SK-N-SH (cell line): ENCODE measurements around the gene CXorf66. TPM values are rescaled to one million over a fixed set of nuclear protein-coding genes. Genes with fewer than 3 reads are reported as not detected.

Experiments
- CTCF ChIA-PET: fragments of 300-600, 350-600 bp; formaldehyde crosslinking; extraction: SDS; loops from one replicate; lab custom pipeline; 2021; lab: Yijun Ruan, JAX
- POLR2A ChIA-PET: fragments of 350-600 bp; sonication (Branson Sonifier 250); formaldehyde crosslinking; extraction: SDS; loops from one replicate; lab custom pipeline; 2020; ENCODE audit warnings: antibody characterized with exemption, inconsistent platforms; lab: Yijun Ruan, JAX
- DNase-seq: peaks from one replicate; pipeline ENCODE4 v3.0.0; 2012
- H2AFZ ChIP-seq: fragments of 200-600 bp; sonication (generic); 2 replicates; pipeline ENCODE4 v1.8.1; 2016; ENCODE audit warnings: antibody characterized with exemption, mild to moderate bottlenecking, low read depth
- H3F3A ChIP-seq: fragments of 200-600 bp; sonication (generic); replicated peaks from 2 replicates; pipeline ENCODE3; 2016; ENCODE audit warnings: antibody characterized with exemption, mild to moderate bottlenecking; ENCODE audit not compliant: insufficient read depth
- H3K27ac ChIP-seq, 2 experiments: fragments of 200-500 bp in 1 of 2; fragments of 200-600 bp in 1 of 2; sonication (Bioruptor generic) in 1 of 2; sonication (generic), shearing (Covaris generic) in 1 of 2; 2 replicates each; pipeline versions ENCODE4 v1.5.1 to v1.6.1; 2014 to 2016; ENCODE audit warnings: low read depth in 2 of 2, inconsistent platforms in 1 of 2, low read length in 1 of 2, mild to moderate bottlenecking in 1 of 2, mixed read lengths in 1 of 2
- H3K27me3 ChIP-seq: fragments of 200-600 bp; sonication (generic), shearing (Covaris generic); 2 replicates; pipeline ENCODE4 v1.6.1; 2016; ENCODE audit warnings: mixed run types; ENCODE audit not compliant: insufficient read depth
- H3K36me3 ChIP-seq, 2 experiments: fragments of 200-500 bp in 1 of 2; fragments of 200-600 bp in 1 of 2; sonication (Bioruptor generic) in 1 of 2; sonication (generic) in 1 of 2; replicated peaks in 1 of 2; 2 replicates each; pipeline versions ENCODE3 to v1.5.1; 2014 to 2016; ENCODE audit warnings: low read length in 1 of 2, mild to moderate bottlenecking in 1 of 2; ENCODE audit not compliant: insufficient read depth in 2 of 2, control insufficient read depth in 1 of 2
- H3K4me1 ChIP-seq, 2 experiments: fragments of 200-500 bp in 1 of 2; fragments of 200-600 bp in 1 of 2; sonication (Bioruptor generic) in 1 of 2; sonication (generic), shearing (Covaris generic) in 1 of 2; 2 replicates each; pipeline versions ENCODE4 v1.5.1 to v1.6.1; 2014 to 2016; ENCODE audit warnings: low read depth in 1 of 2, low read length in 1 of 2, mixed run types in 1 of 2; ENCODE audit not compliant: insufficient read depth in 2 of 2, control insufficient read depth in 1 of 2
- H3K4me2 ChIP-seq: fragments of 200-600 bp; sonication (generic), shearing (Covaris generic); 2 replicates; pipeline ENCODE4 v1.6.1; 2017; ENCODE audit warnings: mixed run types
- H3K4me3 ChIP-seq, 2 experiments: fragments of 200-500 bp in 1 of 2; fragments of 200-600 bp in 1 of 2; sonication (Bioruptor generic) in 1 of 2; sonication (generic), shearing (Covaris generic) in 1 of 2; 2 replicates each; pipeline versions ENCODE4 v1.5.1 to v1.8.1; 2014 to 2016; ENCODE audit warnings: low read depth in 2 of 2, inconsistent platforms in 1 of 2, low read length in 1 of 2, mild to moderate bottlenecking in 1 of 2, mixed read lengths in 1 of 2, moderate library complexity in 1 of 2
- H3K79me2 ChIP-seq: fragments of 200-600 bp; sonication (generic); 2 replicates; pipeline ENCODE4 v1.8.1; 2017; ENCODE audit warnings: mild to moderate bottlenecking; ENCODE audit not compliant: insufficient read depth
- H3K9ac ChIP-seq: fragments of 200-600 bp; sonication (generic); 2 replicates; pipeline ENCODE4 v1.6.1; 2017; ENCODE audit warnings: mixed run types
- H3K9me2 ChIP-seq: fragments of 200-600 bp; sonication (generic); 2 replicates; pipeline ENCODE4 v1.6.1; 2017; ENCODE audit warnings: mixed run types
- H3K9me3 ChIP-seq: fragments of 200-600 bp; sonication (generic); 2 replicates; pipeline ENCODE4 v1.6.1; 2017; ENCODE audit warnings: mixed run types, mild to moderate bottlenecking, moderate library complexity
- H4K20me1 ChIP-seq: fragments of 200-600 bp; sonication (generic); 2 replicates; pipeline ENCODE4 v1.6.1; 2017; ENCODE audit warnings: mild to moderate bottlenecking, mixed run types; ENCODE audit not compliant: insufficient read depth
- EP300 ChIP-seq, 2 experiments: IDR thresholded peaks; 2 replicates each; pipeline versions ENCODE4 v1.4.0 to v1.6.1; 2012; ENCODE audit warnings: borderline replicate concordance in 1 of 2, low read depth in 1 of 2, low read length in 1 of 2
- FOXJ3 ChIP-seq: sonication (generic); formaldehyde crosslinking; IDR thresholded peaks from 2 replicates; pipeline ENCODE4 v1.5.1; 2020; ENCODE audit warnings: mild to moderate bottlenecking, missing genetic modification reagents
- FOXM1 ChIP-seq: IDR thresholded peaks from 2 replicates; pipeline ENCODE4 v1.4.0; 2012; ENCODE audit warnings: low read depth, mild to moderate bottlenecking
- IRF3 ChIP-seq: fragments of 150-350 bp; IDR thresholded peaks from 2 replicates; pipeline ENCODE4 v1.6.1; 2016; ENCODE audit warnings: mild to moderate bottlenecking, low read depth, low read length
- JUND ChIP-seq: IDR thresholded peaks from 2 replicates; pipeline ENCODE4 v1.4.0; 2012
- MAX ChIP-seq: IDR thresholded peaks from 2 replicates; pipeline ENCODE4 v1.4.0; 2012; ENCODE audit warnings: low read depth
- MEF2A ChIP-seq: IDR thresholded peaks from 2 replicates; pipeline ENCODE4 v1.4.0; 2012; ENCODE audit warnings: low read depth, borderline replicate concordance
- MXI1 ChIP-seq: IDR thresholded peaks from 2 replicates; pipeline ENCODE4 v1.6.1; 2012; ENCODE audit warnings: mild to moderate bottlenecking, low read depth, low read length, improper control_type of control experiment
- NRF1 ChIP-seq: IDR thresholded peaks from 2 replicates; pipeline ENCODE4 v1.6.1; 2012; ENCODE audit warnings: low read depth, mild to moderate bottlenecking, low read length
- RAD21 ChIP-seq: IDR thresholded peaks from 2 replicates; pipeline ENCODE4 v1.6.1; 2012; ENCODE audit warnings: mild to moderate bottlenecking, low read length
- RCOR1 ChIP-seq: fragments of 150-350 bp; IDR thresholded peaks from 2 replicates; pipeline ENCODE4 v1.6.1; 2017; ENCODE audit warnings: antibody characterized with exemption, low read length
- RFX5 ChIP-seq: IDR thresholded peaks from 2 replicates; pipeline ENCODE4 v1.6.1; 2012; ENCODE audit warnings: mild to moderate bottlenecking, improper control_type of control experiment, low read length
- RXRA ChIP-seq: IDR thresholded peaks from 2 replicates; pipeline ENCODE4 v1.4.0; 2012; ENCODE audit warnings: low read depth, mild to moderate bottlenecking, borderline replicate concordance
- SMC3 ChIP-seq: IDR thresholded peaks from 2 replicates; pipeline ENCODE4 v1.6.1; 2012; ENCODE audit warnings: low read depth, low read length, improper control_type of control experiment
- TAF1 ChIP-seq: IDR thresholded peaks from 2 replicates; pipeline ENCODE4 v1.6.1; 2012; ENCODE audit warnings: low read depth, mild to moderate bottlenecking, low read length, moderate library complexity, borderline replicate concordance
- TEAD4 ChIP-seq: IDR thresholded peaks from 2 replicates; pipeline ENCODE4 v1.4.0; 2012; ENCODE audit warnings: mild to moderate bottlenecking, borderline replicate concordance; ENCODE audit not compliant: insufficient read depth
- YY1 ChIP-seq: IDR thresholded peaks from 2 replicates; pipeline ENCODE4 v1.4.0; 2012; ENCODE audit warnings: low read depth, mild to moderate bottlenecking
- ZBTB33 ChIP-seq: IDR thresholded peaks from 2 replicates; pipeline ENCODE4 v1.4.0; 2012; ENCODE audit warnings: low read depth, borderline replicate concordance
- WGBS: methylation state at CpG from one replicate; pipeline ENCODE4 v1.1.6; 2017; ENCODE audit warnings: low lambda C conversion rate; 5-methylcytosine and 5-hydroxymethylcytosine counted together
- polyA plus RNA-seq, 3 experiments: library from polyadenylated mRNA; depleted of rRNA; stranded (reverse); fragments of >200 nt; gene quantifications; 2 replicates each; pipeline ENCODE4 v1.2.3, GENCODE V29; 2012
- TF ChIP-seq, protein P1 (sequence below): IDR thresholded peaks from 2 replicates; pipeline ENCODE4 v1.4.0; 2012; ENCODE audit warnings: low read depth, borderline replicate concordance
- TF ChIP-seq, protein P2 (sequence below): IDR thresholded peaks from 2 replicates; pipeline ENCODE4 v1.6.1; 2012; ENCODE audit warnings: mild to moderate bottlenecking, low read depth, low read length, moderate library complexity

The CXorf66 gene, protein sequence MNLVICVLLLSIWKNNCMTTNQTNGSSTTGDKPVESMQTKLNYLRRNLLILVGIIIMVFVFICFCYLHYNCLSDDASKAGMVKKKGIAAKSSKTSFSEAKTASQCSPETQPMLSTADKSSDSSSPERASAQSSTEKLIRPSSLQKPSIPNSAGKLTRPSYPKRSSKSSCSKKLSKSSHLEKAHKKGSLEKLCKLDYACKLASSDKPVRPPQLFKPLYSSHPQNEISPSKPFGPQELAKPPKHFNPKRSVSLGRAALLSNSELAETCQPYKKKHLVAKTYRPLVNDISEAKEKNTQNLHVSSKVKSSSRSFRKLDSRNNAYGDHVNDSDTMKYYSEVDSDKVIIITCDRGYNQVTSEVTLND
- polyA plus RNA-seq (2012; rRNA removed) = not detected in 2 replicates
- not detected in 2 replicates for polyA plus RNA-seq (2012; cell fraction: cytosol; rRNA removed)
- not detected in 2 replicates for polyA plus RNA-seq (2012; cell fraction: nucleus; rRNA removed)

GRCh38 chrX:139965421-139965820 lies at the start of gene CXorf66:
CXorf66 (minus strand) TSS chrX:139965521; CDS start chrX:139965496, 25 bp downstream.
- no peak for DNase-seq
- TF ChIP-seq RCOR1 (no peak), ZBTB33 (no peak), YY1 (no peak), FOXJ3 (no peak), MAX (no peak), MEF2A (no peak), EP300 (IDR thresholded peaks at IDR 0.05; ENCODE audit: borderline replicate concordance in 1 of 2, low read depth in 1 of 2, low read length in 1 of 2) (no peak), SMC3 (no peak), TAF1 (no peak), RFX5 (no peak), IRF3 (no peak), MXI1 (no peak), TEAD4 (no peak), FOXM1 (no peak), JUND (no peak), RAD21 (no peak), RXRA (no peak), NRF1 (no peak)
- TF ChIP-seq, protein P1, sequence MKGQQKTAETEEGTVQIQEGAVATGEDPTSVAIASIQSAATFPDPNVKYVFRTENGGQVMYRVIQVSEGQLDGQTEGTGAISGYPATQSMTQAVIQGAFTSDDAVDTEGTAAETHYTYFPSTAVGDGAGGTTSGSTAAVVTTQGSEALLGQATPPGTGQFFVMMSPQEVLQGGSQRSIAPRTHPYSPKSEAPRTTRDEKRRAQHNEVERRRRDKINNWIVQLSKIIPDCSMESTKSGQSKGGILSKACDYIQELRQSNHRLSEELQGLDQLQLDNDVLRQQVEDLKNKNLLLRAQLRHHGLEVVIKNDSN = no peak
- TF ChIP-seq, protein P2, sequence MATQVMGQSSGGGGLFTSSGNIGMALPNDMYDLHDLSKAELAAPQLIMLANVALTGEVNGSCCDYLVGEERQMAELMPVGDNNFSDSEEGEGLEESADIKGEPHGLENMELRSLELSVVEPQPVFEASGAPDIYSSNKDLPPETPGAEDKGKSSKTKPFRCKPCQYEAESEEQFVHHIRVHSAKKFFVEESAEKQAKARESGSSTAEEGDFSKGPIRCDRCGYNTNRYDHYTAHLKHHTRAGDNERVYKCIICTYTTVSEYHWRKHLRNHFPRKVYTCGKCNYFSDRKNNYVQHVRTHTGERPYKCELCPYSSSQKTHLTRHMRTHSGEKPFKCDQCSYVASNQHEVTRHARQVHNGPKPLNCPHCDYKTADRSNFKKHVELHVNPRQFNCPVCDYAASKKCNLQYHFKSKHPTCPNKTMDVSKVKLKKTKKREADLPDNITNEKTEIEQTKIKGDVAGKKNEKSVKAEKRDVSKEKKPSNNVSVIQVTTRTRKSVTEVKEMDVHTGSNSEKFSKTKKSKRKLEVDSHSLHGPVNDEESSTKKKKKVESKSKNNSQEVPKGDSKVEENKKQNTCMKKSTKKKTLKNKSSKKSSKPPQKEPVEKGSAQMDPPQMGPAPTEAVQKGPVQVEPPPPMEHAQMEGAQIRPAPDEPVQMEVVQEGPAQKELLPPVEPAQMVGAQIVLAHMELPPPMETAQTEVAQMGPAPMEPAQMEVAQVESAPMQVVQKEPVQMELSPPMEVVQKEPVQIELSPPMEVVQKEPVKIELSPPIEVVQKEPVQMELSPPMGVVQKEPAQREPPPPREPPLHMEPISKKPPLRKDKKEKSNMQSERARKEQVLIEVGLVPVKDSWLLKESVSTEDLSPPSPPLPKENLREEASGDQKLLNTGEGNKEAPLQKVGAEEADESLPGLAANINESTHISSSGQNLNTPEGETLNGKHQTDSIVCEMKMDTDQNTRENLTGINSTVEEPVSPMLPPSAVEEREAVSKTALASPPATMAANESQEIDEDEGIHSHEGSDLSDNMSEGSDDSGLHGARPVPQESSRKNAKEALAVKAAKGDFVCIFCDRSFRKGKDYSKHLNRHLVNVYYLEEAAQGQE = no peak
- Histone ChIP-seq H2AFZ (no peak within 1 kb of the TSS), H3K79me2 (no peaks in the 10 kb centered on the region), H3K9me3 (no peaks in the 10 kb centered on the region), H3K4me2 (no peak within 1 kb of the TSS), H3K4me1 (no peaks in the 10 kb centered on the region), H3K27ac (no peak within 1 kb of the TSS), H3K4me3 (no peak within 1 kb of the TSS), H3K9me2 (no peaks in the 10 kb centered on the region), H3K27me3 (no peaks in the 10 kb centered on the region; the same call in 1 of the 2 replicates), H3K36me3 (no peaks in the 10 kb centered on the region), H4K20me1 (no peaks in the 10 kb centered on the region), H3F3A (no peaks in the 10 kb centered on the region), H3K9ac (no peak within 1 kb of the TSS)
- POLR2A ChIA-PET = no interaction called here
- WGBS = 16% methylated on average over 7 of the region's 7 CpGs
- CTCF ChIA-PET = no interaction called here
